Stimulated activated CD4-positive, alpha-beta T cell treated with anti-CD3 and anti-CD28 coated beads, Interleukin-12 subunit alpha, Interleukin-12 subunit beta, amount 100 ng/mL, for 24 hours (primary cell): ENCODE data around the gene PXDN.
"Not testable (repeated sequence)": the region's sequence is repeated elsewhere in the genome, so short reads cannot be mapped to it uniquely, and the experiment has no call there.

Source experiments
- DNase-seq, 2 experiments: peaks; one replicate each; pipeline ENCODE4 v3.0.0-alpha.2; 2020; ENCODE audit warnings: low read depth in 2 of 2

The PXDN gene

DNA sequence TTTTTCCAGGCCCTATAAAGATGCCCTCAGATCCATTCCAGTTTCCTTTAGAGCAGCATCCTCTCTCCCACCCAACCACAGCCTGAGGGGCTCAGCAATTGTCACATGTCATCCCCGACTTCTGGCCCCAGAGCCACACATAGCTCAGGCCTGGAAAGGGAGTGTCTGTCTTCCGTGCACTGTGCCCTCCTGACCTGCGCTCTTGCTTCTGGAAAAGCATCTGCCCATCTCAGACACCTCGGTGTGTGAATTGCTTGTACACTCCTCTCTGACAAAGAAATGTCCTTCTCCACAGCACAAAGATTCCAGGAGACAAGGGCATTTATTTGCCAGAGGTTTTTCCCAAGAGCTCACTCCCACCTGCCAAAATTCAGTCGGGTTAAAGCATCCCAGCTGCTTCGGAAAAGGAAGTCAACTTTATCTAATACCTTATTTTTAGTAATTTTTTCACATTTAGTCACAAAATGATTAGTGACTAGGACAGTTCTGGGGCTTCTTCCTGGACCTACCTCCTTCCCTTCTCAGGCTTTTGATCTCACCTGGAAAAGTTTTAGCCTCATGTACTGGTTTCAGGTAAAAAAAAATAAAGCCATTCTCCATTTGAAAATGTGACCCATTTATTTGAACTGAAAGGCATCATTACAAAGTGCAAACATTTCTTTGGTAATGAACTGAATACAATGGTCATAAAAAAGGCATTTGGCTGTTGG, 112.9 kb downstream of the PXDN start:
- no peak for DNase-seq

DNA sequence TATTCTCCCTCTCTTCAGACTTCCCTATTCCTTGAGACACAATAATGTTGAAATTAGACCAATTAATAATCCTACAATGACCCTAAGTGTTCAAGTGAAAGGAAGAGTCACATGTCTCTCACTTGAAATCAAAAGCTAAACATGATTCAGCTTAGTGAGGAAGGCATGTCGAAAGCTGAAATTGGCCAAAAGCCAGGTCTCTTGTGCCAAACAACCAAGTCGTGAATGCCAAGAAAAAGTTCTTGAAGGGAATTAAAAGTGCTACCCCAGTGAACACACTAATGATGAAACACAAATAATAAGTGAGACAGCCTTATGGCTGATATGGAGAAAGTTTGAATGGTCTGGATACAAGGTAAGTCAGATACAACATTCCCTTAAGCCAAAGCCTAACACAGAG, 115.4 kb downstream of the PXDN start:
- no peak for DNase-seq

DNA sequence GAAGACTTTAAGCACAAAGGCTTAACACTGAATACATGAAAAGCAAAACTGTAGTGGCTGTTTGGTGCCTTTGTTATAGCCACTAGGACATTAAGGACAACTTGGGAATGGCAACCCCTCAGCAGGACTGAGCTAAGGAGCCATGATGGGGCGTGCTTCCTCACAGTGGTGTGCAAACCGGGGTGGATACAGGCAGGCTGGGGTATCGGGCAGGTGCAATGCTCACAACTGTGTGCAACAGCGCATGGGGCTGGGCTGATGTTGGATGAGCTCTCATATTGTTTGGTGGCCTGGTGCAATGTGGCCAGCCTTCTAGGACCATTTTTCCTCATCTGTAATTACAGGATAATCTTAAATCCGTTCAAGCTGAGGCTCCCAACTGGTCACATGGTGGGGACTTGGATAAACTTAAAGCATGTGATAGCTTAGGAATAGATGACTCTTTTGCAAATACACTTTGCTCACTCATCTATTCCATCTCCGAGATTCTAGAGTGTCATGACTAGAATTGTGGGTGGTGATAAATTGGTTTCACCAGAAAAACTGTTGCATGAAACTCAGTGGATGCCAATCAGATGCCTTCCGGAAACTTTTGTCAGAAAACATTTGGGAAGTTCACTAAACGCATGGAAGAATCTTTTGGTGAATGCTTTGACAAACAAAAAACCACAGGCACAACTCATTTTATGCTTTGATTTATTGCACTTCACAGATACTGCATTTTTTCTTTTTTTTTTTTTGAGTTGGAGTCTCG, 116.5 kb downstream of the PXDN start:
- no peak for DNase-seq

DNA sequence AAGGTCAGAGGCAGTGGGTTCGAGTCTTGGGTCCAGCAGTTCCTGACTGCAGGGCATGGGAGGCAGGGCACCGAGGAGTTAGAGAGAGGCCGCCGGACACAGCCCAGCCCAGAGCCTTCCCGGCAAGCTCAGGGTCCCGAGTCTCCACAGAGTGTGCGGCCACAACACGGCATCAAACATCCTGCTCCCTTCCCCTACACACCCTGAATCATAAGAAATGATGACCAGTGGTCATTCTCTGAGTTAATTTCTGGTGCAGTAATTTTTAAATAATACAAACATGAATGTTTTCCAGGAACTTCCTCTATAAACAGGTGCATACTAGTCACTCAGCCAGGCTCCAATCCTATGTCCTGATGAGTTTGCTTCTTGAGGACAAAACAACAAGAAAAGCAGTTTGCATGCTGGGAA, 118.0 kb downstream of the PXDN start:
- DNase-seq: no peak

GRCh38 chr2:1625281-1626001, 118.9 kb downstream of the PXDN start:
- no peak for DNase-seq

- DNase-seq: no peak
Measured at GRCh38 chr2:1623906-1624445, 120.3 kb downstream of the PXDN start.

- no peak for DNase-seq
Measured at GRCh38 chr2:1622521-1623200, 121.7 kb downstream of the PXDN start.

GRCh38 chr2:1621976-1622375, 122.3 kb downstream of the PXDN start:
- DNase-seq: not testable (repeated sequence)

DNA sequence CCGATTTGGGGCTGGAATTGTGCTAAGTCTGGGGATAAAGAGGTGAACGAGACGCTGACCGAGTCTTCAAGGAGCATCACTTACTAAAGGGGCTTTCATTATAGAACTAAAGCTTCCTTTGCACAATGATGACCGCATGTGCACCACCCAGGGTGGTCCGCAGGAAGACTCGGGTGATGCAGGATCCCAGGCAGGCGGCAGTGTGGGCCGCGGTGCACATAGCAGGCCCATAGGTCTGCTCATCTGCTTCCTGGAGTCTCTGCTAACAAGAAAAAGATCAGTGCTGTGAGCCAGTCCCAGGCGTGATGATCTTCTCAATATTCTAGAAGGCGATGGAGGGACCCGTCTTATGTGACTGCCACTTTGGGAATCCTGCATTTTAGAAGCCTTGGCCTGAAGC, 122.8 kb downstream of the PXDN start:
- DNase-seq: no peak

DNA sequence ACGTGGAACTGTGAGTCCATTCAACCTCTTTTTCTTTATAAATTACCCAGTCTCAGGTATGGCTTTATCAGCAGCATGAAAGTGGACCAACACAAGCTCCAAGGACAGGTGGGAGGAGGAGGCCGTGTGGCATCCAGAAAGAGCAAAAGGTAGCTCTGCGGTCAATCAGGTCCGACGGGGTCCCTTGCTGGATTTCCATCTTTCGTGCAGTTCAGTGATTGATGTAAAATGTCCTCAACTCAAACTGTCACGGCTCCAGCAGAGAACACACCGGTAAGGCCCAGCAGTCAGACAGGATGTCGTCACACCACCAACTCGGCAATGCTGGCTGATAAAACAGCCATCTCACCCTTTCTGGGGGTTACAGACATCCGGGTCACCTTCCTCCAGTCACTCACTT, 123.3 kb downstream of the PXDN start:
- no peak for DNase-seq

GRCh38 chr2:1620081-1620480, 124.2 kb downstream of the PXDN start:
- no peak for DNase-seq

- DNase-seq: no peak
Measured at GRCh38 chr2:1619556-1619955, 124.8 kb downstream of the PXDN start.

DNA sequence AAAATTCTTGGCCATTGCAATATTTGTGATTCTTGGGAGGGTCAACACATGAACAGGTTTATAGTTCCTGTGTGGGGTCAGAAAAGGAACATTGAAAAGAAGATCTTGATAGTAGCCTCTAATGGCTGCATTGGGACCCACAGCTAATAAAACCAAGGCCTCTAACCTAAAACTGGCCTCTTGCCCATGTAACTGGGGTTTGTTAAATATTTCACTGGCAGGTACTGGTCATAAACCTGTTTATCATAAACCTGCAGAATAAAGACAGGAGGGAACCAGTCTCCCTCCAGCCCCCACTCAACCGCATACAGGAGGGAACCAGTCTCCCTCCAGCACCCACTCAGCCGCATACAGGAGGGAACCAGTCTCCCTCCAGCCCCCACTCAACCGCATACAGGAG, 125.3 kb downstream of the PXDN start:
- no peak for DNase-seq

DNA sequence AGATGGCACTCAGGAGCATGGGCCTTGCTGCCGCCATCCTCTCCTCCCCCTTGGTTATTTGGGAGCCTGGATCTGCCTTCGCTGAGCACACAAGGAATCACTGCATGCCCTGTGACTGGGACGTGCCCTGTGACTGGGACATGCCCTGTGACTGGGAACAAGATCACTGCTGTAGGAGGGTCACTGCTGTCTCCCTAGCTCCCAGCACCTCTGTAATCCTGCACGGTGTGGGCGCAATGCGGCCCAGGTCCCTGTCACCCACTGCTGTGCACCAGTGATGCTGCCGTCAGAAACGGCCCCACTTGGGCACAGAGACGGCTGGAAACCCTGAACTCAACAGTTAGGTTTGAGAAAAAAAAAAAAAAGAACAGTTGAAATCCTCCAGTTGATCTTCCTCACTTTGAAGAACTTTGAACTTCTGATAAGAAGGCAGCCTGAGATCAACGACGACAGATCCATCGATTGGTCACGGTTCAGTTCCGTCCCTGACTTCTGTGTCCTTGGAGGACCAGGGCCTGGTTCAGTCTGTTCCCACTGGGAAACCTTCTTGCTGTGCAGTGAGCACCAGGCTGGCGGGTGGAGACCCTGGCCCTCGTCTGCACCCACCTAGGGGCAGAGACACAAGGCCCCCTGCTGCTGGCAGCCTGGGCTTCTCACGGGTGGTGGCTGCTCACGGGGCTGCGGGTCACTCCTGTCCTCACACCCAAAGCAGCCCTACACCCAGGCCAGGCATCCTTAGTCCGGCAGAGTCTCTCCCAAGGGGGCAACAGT, 125.9 kb downstream of the PXDN start:
- no peak for DNase-seq

- DNase-seq: no peak
Measured at GRCh38 chr2:1617425-1618021, 126.8 kb downstream of the PXDN start.

DNA sequence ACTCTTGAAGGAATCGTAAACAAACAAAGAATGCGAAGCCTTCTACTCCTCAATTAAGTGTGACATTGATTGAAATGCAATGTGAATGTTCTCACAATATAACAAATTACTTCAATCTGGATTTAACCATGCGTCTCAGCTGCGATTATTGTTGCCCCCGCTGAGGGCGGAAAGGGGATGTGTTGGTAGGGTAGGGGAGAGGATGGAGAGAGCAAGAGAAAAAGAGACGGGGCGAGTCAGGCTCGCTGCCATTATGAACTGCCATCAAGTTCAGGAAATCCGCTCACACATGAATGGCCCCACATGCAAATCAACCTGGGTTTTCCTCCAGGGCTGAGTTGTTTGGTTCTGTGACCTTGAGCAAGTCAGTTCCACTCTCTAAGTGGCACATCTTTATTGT, 129.8 kb downstream of the PXDN start:
- no peak for DNase-seq

DNA sequence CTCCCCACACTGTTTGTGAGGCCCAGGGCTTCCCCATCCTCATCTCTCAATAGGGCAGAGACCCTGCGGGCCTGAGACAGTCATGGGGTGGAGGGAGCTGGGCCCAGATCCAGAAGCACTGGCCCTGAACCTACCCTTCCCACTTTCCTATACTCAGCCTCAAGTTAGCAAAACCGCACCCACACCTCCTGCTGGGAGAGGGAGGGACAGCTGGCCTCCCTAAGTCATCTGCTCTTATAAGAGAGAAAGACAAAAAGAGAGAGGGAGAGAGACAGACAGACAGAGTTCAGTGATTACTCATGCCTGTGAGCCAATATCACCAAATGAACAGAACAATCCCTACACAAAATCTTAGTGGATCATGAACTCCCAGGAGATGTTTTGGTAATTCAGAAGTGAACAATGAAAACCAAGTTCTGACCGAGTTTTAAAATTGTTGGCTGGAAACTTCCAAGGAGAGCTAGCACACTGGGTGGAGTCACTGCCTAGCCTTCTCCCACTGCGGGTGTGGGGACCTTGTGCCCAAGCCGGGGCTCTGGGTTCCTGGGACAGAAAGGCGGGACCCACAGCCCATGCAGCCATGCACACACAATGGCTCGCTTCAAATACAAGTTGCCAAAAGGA, 130.5 kb downstream of the PXDN start:
- DNase-seq: no peak

DNA sequence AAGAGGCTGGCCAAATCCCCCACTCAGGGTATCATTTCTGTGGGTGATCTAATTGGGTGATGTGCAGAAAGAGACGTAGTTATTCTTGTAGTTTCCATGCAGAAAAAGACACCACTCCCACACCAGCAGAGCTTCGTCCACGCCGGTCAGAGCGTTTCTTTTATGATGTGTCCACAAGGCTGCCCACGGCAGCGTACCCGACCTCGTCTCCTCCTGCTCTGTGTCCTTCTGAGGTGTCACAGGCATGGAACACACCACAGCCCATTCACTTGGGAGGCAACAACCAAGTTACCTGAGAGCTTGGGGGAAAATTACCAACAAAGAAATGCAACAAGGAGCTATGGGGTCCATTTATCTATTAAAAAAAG, 131.3 kb downstream of the PXDN start:
- no peak for DNase-seq

DNA sequence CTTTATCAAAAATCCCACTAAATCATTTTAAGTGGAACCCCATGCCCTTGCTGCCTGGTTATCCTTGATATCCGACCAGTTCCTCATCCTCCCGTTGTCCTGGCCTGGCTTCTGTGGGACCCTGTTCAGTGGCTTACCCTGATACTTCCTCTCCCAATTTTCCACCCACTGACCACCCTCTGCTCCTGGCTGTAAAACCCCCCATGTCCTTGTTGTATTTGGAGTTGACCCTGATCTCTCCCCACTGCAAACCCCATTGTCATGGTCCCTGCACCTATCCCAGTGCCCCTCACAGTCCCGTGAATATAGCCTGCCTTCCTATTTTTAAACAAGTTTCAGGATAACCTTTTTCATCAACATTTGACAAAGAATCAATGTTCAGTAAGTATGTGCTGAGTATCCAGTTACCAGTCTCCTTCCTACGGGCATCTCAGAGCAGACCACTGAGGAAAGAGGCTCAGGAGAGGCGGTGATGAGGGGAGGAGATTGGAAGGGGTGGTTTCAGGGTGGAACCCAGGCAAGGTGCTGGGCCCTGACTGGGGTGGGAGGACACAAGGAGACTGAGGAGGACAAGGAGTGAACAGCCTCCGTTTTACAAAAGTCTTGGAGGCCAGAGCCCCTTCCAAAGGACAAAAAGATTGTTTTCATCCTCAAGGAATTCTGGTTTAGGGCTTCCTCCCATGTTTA, 131.8 kb downstream of the PXDN start:
- no peak for DNase-seq

DNA sequence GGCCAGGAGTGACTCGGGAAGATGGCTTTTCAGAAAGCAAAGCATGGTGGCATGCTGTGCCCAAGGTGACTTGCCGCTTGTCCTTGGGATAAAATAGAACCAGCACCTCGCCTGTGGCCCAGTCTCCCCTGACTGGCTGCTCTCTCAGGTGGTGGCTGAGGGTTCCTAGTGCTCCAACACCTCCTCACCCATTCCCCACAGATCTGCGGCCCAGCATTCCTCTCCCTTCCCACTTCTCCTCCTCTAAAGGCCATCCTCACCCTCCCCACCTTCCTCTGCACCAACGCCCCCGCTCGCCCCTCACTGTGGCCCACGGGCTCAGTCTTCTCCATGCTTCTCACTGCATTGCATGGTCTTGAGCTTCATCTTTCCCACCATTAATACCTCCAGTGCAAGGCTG, 132.4 kb downstream of the PXDN start:
- no peak for DNase-seq
